ENCODE data around the gene IGLL5.

- TF ChIP-seq CTCF (IDR thresholded peaks at IDR 0.05) (no peak), POLR2A (IDR thresholded peaks at IDR 0.05) (no peak)
Observed at GRCh38 chr22:22883090-22883727, 4.4 kb upstream of the IGLL5 start.

Measured in Peyer's patch (tissue), 4 donors.